ENCODE data around the gene RALGDS.

GRCh38 chr9:133057553-133057952 lies 63.5 kb downstream of the RALGDS start:
- TF ChIP-seq CTCF (conservative IDR thresholded peaks at IDR 0.05; ENCODE audit: low read depth, low read length) = no peak
- TF ChIP-seq POLR2A (IDR thresholded peaks at IDR 0.05; ENCODE audit: low read depth, low read length) = no peak
- no peak for TF ChIP-seq CHD1 (IDR thresholded peaks at IDR 0.05; ENCODE audit: low read depth, low read length)

Data from IMR-90 (cell line).